Neutrophil (primary cell): ENCODE results near the gene ZNF148.

Experiments
- H3K27ac ChIP-seq: fragments of 200-600 bp; sonication (generic); 2 replicates; pipeline ENCODE4 v1.5.1; 2016; ENCODE audit warnings: mild to moderate bottlenecking, moderate library complexity
- H3K27me3 ChIP-seq: fragments of 200-600 bp; sonication (generic); 2 replicates; pipeline ENCODE4 v1.6.0; 2016; ENCODE audit warnings: mild to moderate bottlenecking
- H3K36me3 ChIP-seq: fragments of 200-600 bp; sonication (generic); 2 replicates; pipeline ENCODE4 v1.5.1; 2017
- H3K4me1 ChIP-seq, 2 experiments: fragments of 200-600 bp in 1 of 2; sonication (generic) in 1 of 2; 1 replicate in 1 of 2; 2 replicates in 1 of 2; pipeline versions ENCODE4 v1.5.1 to v1.6.1; 2013 to 2016; ENCODE audit warnings: low read depth in 1 of 2, low read length in 1 of 2, mild to moderate bottlenecking in 1 of 2, moderate library complexity in 1 of 2; ENCODE audit not compliant: control insufficient read depth in 1 of 2, insufficient read depth in 1 of 2
- H3K4me3 ChIP-seq, 2 experiments: fragments of 200-600 bp in 1 of 2; sonication (generic) in 1 of 2; 1 replicate in 1 of 2; 2 replicates in 1 of 2; pipeline ENCODE4 v1.5.1; 2013 to 2016; ENCODE audit warnings: low read depth in 1 of 2, low read length in 1 of 2, mild to moderate bottlenecking in 1 of 2, moderate library complexity in 1 of 2
- H3K9me3 ChIP-seq: fragments of 200-600 bp; sonication (generic); 2 replicates; pipeline ENCODE4 v1.5.1; 2016
- TF ChIP-seq, protein P1 (sequence below): fragments of 200-600 bp; sonication (generic); IDR thresholded peaks from 2 replicates; pipeline ENCODE4 v1.5.1; 2016; ENCODE audit warnings: antibody characterized with exemption

ZNF148 gene

DNA sequence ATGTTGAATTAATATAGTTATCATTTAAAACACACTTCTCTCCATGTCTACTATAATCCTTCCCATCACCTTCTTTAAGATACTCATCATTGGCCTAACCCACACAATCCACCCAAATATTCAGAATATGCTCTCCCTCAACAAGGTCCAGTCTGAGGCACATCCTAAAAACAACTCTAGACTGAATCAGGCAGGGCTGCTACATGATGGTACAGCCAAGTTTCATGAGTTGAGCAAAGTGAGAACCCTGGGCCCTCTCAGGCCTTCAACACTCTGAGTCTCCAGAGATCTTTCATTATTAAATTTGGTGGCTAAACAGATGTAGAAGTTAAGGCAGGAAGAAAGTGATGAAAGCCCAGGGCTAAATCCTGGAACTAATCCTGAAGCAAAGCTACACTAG, 16.2 kb downstream of the ZNF148 start:
- no peaks in the 10 kb centered on the region for H3K9me3 ChIP-seq
- no peaks in the 10 kb centered on the region for H3K27me3 ChIP-seq
- no peaks in the 10 kb centered on the region for H3K36me3 ChIP-seq
- H3K4me3 ChIP-seq, result no peak overlapping the region
- peaks cover 14 to 21% of the 10 kb centered on the region in 2 experiments for H3K4me1 ChIP-seq
- TF ChIP-seq, protein P1, sequence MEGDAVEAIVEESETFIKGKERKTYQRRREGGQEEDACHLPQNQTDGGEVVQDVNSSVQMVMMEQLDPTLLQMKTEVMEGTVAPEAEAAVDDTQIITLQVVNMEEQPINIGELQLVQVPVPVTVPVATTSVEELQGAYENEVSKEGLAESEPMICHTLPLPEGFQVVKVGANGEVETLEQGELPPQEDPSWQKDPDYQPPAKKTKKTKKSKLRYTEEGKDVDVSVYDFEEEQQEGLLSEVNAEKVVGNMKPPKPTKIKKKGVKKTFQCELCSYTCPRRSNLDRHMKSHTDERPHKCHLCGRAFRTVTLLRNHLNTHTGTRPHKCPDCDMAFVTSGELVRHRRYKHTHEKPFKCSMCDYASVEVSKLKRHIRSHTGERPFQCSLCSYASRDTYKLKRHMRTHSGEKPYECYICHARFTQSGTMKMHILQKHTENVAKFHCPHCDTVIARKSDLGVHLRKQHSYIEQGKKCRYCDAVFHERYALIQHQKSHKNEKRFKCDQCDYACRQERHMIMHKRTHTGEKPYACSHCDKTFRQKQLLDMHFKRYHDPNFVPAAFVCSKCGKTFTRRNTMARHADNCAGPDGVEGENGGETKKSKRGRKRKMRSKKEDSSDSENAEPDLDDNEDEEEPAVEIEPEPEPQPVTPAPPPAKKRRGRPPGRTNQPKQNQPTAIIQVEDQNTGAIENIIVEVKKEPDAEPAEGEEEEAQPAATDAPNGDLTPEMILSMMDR, result no peak
- no peak overlapping the region for H3K27ac ChIP-seq

DNA sequence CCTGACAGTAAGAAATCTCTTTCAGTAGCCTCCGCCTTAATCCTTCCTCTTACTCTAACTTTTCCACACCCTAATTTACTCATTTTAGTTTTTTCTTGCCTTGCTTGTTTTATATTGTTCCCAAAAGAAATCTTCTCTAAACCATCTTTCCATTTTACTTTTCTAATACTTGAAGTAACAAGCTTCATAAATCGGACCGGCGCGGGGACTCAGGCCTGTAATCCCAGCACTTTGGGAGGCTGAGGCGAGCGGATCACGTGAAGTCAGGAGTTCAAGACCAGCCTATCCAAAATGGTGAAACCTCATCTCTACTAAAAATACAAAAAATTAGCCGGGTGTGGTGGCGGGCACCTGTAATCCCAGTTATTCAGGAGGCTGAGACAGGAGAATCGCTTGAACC, 17.3 kb downstream of the ZNF148 start:
- Histone ChIP-seq H3K27me3 (no peaks in the 10 kb centered on the region), H3K4me3 (peak overlapping the region in 1 of 2 experiments; percentile 50), H3K27ac (no peak overlapping the region), H3K36me3 (no peaks in the 10 kb centered on the region), H3K9me3 (no peaks in the 10 kb centered on the region), H3K4me1 (peaks cover 14 to 21% of the 10 kb centered on the region in 2 experiments)
- TF ChIP-seq, protein P1, result no peak

DNA sequence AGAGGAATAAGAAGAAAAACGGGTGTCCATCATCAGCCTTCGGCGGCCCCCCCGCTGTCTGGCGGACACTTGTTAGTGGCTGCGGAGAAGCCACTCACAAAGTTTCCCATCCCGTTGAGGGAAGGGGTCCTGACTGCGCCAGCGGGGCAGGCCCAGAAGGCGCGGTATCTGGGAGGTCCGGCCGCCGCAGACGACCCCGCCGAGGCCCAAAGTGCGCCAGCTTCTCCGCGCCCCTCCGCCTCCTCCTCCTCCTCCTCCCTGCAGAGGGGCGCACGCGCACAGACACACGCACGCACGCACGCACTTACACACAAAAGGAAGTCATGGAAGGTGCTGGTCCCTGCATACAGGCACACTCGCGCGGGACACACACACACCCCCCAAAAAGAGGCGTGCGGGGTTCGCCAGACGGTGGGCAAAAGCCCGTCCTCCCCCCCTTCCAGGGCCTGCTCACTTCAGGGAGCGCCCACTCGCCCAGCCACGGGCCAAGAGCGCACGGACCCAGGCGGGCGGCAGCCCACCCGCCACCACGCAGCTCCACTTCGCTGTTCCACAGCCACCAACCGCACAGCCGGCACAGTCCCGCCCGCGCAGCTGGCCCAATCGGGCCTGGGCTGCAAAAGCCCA, 18.0 kb downstream of the ZNF148 start:
- H3K4me1 ChIP-seq, result peaks cover 14 to 21% of the 10 kb centered on the region in 2 experiments
- no peaks in the 10 kb centered on the region for H3K9me3 ChIP-seq
- TF ChIP-seq, protein P1, result no peak
- H3K36me3 ChIP-seq, result no peaks in the 10 kb centered on the region
- H3K27me3 ChIP-seq, result no peaks in the 10 kb centered on the region
- H3K27ac ChIP-seq, result peak overlapping the region; percentile 43
- H3K4me3 ChIP-seq, result peak overlapping the region; percentile 44 to 50

DNA sequence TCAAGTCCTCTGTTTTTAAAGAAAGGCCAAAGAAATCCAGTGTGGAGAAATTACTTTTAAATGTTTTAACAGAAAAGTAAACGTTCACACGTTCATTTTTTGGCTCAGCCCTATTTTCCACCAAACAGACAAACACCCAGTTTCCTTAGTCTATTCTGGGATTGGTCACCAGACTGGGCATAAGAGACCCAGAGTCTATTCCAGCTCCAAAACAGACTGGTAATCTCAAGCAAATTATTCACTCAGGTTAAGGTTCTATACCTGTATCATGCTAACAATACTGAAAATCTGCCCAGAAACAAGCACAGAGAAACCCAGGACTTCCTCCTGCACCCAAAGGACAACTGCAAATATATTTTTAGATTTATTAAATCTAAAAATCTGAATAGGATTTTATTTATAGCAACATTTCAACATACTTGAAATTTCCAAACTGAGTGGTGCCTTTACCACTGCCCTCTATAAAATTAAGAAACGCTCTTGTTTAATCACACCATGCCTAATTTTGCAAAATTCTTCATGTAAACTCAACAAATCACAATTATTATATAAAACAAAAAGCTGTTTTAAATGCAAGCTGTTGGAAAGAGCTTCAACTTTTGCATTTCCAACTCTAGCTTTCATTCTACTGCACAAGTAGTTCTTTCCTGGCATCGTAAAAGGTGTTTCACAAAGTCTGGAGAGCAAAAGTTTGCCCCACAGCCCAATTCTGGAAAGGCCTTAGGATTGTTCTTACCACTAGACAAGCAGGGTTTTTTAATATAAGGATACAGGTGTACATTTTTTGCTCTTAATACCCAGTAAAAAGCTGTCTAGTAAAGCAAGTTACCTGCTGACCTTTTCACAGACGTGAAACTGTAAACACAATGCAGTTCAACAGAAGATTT, 18.7 kb downstream of the ZNF148 start:
- H3K36me3 ChIP-seq, result no peaks in the 10 kb centered on the region
- peaks cover 14 to 21% of the 10 kb centered on the region in 2 experiments for H3K4me1 ChIP-seq
- peak overlapping the region; percentile 44 to 50 for H3K4me3 ChIP-seq
- no peaks in the 10 kb centered on the region for H3K27me3 ChIP-seq
- H3K27ac ChIP-seq, result peak overlapping the region; percentile 43
- H3K9me3 ChIP-seq, result no peaks in the 10 kb centered on the region
- TF ChIP-seq, protein P1, result no peak

DNA sequence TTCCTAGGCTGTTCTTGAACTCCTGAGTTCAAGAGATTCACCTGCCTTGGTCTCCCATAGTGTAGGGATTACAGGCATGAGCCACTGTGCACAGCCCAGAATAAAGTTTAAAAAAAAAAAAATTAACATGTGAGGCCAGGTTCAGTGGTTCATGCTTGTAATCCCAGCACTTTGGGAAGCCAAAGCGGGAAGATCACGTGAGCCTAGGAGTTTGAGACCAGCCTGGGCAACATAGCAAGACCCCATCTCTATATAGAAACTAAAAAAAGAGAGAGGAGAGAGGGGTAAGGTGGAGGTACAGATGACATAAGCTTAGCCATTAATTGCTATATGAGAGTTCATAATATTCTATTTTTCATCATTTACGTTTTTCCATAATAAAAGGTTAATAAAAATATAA, 21.5 kb downstream of the ZNF148 start:
- TF ChIP-seq, protein P1, result no peak
- no peak overlapping the region for H3K4me3 ChIP-seq
- H3K27me3 ChIP-seq, result no peaks in the 10 kb centered on the region
- H3K4me1 ChIP-seq, result peaks cover 14 to 21% of the 10 kb centered on the region in 2 experiments
- H3K36me3 ChIP-seq, result no peaks in the 10 kb centered on the region
- H3K27ac ChIP-seq, result no peak overlapping the region
- H3K9me3 ChIP-seq, result no peaks in the 10 kb centered on the region
